GM20000 (cell line): ENCODE results near the gene PGM2L1.

Experiments
- DNase-seq: peaks from one replicate; pipeline ENCODE4 v3.0.0; 2012; ENCODE audit warnings: low spot score
- TF ChIP-seq, protein P1 (sequence below): IDR thresholded peaks from 2 replicates; pipeline ENCODE4 v1.5.1; 2012; ENCODE audit warnings: mild to moderate bottlenecking, control low read depth; ENCODE audit errors: extremely low read depth, missing control alignments

Gene PGM2L1

GRCh38 chr11:74325649-74326645, 72.3 kb downstream of the PGM2L1 start:
- DNase-seq: no peak

GRCh38 chr11:74322667-74323066, 75.6 kb downstream of the PGM2L1 start:
- TF ChIP-seq, protein P1, sequence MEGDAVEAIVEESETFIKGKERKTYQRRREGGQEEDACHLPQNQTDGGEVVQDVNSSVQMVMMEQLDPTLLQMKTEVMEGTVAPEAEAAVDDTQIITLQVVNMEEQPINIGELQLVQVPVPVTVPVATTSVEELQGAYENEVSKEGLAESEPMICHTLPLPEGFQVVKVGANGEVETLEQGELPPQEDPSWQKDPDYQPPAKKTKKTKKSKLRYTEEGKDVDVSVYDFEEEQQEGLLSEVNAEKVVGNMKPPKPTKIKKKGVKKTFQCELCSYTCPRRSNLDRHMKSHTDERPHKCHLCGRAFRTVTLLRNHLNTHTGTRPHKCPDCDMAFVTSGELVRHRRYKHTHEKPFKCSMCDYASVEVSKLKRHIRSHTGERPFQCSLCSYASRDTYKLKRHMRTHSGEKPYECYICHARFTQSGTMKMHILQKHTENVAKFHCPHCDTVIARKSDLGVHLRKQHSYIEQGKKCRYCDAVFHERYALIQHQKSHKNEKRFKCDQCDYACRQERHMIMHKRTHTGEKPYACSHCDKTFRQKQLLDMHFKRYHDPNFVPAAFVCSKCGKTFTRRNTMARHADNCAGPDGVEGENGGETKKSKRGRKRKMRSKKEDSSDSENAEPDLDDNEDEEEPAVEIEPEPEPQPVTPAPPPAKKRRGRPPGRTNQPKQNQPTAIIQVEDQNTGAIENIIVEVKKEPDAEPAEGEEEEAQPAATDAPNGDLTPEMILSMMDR: no peak
- DNase-seq: no peak

More at GRCh38 chr11:74325649-74326645, 72.3 kb downstream of the PGM2L1 start:
- TF ChIP-seq, protein P1: no peak

DNA sequence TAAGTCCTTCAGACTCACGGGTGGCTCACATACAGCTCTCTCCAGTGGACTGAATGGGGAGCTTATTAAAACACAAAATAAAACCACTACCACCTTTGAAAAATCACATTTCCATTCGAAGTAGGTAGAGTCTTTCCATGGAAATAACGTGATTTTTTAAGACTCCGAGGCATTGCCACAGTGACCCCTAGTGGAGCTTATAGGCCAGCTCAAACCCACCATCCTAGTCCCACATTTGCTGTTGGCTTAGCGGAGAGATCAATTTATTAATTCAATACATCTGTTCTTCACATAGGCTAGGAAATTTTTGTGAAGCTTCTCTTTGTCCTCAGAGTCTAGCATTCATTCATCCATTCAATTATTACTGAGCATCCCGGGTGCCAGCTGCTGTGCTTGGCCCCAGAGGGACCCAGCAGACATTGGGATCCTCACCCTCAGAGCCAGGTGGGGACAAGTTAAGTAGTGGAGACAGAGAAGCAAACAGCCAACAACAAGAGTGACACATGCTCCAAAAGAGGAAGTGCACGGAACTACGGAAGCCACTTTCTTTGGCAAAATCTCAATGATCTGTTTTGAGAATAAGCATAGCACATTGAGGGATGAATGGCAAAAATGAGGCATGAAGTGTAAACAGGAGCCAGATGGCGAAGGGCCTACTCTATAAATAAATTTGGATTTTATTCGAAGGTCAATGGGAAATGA, 76.6 kb downstream of the PGM2L1 start:
- TF ChIP-seq, protein P1: peak; percentile 45
- peak; percentile 52 for DNase-seq

DNA sequence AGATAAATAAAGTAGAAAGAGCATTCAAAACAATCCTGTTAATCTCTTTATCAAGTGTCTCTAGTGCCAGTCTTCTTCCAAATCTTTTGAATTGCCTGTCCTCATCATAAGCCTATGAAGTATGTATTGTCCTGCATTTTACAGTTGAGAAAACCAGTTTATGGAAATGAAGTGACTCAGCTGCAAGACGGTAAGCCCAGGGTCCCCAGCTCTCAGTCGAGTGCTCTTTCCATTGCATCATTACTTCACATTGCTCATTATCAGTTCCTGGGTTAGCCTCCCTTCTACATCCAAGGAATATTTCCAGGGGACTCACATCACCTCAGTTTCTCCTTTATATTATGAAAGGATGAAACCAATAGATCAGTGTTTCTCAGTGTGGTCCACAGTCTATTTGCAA, 77.7 kb downstream of the PGM2L1 start:
- TF ChIP-seq, protein P1: no peak
- DNase-seq: no peak

GRCh38 chr11:74319139-74319816, 79.0 kb downstream of the PGM2L1 start:
- no peak for DNase-seq
- TF ChIP-seq, protein P1: no peak

DNA sequence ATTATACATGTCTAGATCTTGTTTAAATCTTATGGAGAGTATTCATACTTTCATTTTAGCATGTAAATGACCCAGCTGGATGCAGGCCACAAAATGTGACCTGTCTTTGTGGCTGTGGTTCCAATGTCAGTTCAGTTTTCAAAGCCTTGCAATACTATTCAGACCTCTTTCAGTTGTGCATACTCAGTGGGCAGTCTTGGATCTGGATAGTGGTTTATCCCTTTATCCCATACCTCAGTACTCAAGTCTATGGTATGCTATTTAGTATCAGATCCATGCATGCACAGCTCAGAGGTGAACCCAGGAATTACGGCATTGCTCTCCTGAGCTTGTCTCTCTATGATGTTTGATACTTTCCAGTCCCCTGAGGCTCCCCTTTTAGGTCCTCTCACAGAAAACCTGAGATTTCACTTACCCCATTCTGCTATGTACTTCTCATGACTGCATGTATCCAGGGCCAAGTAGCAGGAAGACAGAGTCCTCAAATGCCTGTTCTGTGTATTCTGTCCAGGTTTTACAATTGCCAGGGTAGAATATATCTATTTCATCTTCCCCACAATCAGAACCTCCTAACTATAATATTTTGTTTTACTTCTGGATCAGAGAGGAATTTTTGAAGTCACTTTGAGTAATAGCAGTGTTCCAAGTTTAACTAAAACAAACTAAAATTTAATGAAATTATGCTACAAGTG, 79.8 kb downstream of the PGM2L1 start:
- no peak for DNase-seq
- TF ChIP-seq, protein P1: no peak
